Esophagus squamous epithelium (tissue), 4 donors: ENCODE measurements around the gene BTBD10.

Experiments
- CTCF ChIP-seq, 6 experiments: fragments of 450-650 bp in 4 of 6; fragments of 200-600 bp in 2 of 6; sonication (generic) in 2 of 6; IDR thresholded peaks; one replicate each; pipeline ENCODE4 v1.5.1; 2016 to 2019; ENCODE audit warnings: antibody characterized with exemption in 6 of 6, mild to moderate bottlenecking in 4 of 6, moderate library complexity in 4 of 6
- POLR2A ChIP-seq, 4 donors: fragments of 450-650 bp; IDR thresholded peaks; one replicate each; pipeline ENCODE4 v1.6.1; 2017; ENCODE audit warnings: antibody characterized with exemption in 4 of 4, mild to moderate bottlenecking in 4 of 4, moderate library complexity in 3 of 4

- TF ChIP-seq CTCF (IDR thresholded peaks at IDR 0.05) (no peak), POLR2A (IDR thresholded peaks at IDR 0.05) (no peak)
Observed at GRCh38 chr11:13346470-13346869, 116.6 kb downstream of the BTBD10 start.
